NCI-H2196 (cell line): ENCODE data around the gene ARSG.
A peak's percentile ranks its signal among the peaks of the same experiment; 100 is the strongest.
"Not testable (repeated sequence)": the region's sequence is repeated elsewhere in the genome, so short reads cannot be mapped to it uniquely, and the experiment has no call there.

Experiments
- DNase-seq: peaks from one replicate; lab custom pipeline; 2025; ENCODE audit not compliant: unreplicated experiment; lab: John Stamatoyannopoulos, UW

ARSG gene

DNA sequence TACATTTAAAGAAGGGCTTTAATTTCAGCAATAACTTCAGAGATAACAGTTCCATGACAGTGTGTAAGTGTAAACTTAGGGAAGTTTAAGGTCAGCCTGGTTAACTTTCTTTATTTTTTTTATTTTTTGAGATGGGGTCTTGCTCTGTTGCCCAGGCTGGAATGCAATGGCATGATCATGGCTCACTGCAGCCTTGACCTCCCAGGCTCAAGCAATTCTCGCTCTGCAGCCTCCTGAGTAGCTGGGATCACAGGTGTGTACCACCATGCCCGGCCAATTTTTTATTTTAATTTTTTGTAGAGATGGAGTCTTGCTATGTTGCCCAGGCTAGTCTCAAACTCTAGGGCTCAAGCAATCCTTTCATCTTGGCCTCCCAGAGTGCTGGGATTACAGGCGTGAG is 15.0 kb upstream of the ARSG start:
- DNase-seq: not testable (repeated sequence)

- no peak for DNase-seq
These were observed 13.5 kb upstream of the ARSG start for GRCh38 chr17:68277807-68278206.

- not testable (repeated sequence) for DNase-seq
These were observed 9.3 kb upstream of the ARSG start for GRCh38 chr17:68281965-68282364.

- DNase-seq: no peak
These were observed 2.9 kb upstream of the ARSG start for GRCh38 chr17:68288375-68288774.

DNA sequence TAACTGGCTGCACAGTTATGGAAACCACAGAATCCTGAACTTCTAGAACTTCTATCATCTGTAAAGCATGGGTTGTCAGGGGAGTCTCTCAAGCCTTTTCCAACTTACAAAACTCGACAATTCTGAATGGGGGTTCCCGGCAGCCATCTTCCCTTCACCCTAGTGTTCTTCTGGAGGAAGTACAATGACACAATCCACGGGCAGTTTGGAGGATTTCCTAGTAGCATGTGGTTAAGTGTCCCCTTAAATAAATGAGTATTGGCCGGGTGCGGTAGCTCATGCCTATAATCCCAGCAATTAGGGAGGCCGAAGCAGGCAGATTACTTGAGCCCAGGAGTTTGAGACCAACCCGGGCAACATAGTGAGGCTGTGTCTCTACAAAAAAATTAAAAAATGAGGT is 2.5 kb upstream of the ARSG start:
- no peak for DNase-seq

- DNase-seq: no peak
These were observed 1.8 kb upstream of the ARSG start for GRCh38 chr17:68289473-68289872.

DNA sequence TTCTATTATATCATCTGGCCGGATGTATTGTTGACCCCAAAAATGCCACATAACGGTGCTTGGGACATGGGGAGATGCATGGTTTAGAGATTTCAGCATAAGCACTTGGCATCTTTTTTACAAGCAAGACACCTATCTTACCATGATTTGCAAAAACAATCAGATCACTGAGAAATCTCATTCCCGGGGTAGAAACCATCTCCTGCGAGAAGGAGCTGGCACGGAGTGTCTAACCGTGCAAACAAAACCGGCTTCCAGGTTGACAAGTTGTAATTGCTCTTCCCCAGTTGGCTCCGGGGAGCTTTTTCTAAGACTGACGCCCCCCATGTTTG is 1.4 kb upstream of the ARSG start:
- DNase-seq: no peak

GRCh38 chr17:68290268-68290954 is 884 bp upstream of the ARSG start:
- DNase-seq: no peak

- peak; percentile 65 for DNase-seq
These were observed 767 bp downstream of the ARSG start for GRCh38 chr17:68291836-68292688.

GRCh38 chr17:68292689-68293040 is 1.4 kb downstream of the ARSG start:
- DNase-seq: no peak

DNA sequence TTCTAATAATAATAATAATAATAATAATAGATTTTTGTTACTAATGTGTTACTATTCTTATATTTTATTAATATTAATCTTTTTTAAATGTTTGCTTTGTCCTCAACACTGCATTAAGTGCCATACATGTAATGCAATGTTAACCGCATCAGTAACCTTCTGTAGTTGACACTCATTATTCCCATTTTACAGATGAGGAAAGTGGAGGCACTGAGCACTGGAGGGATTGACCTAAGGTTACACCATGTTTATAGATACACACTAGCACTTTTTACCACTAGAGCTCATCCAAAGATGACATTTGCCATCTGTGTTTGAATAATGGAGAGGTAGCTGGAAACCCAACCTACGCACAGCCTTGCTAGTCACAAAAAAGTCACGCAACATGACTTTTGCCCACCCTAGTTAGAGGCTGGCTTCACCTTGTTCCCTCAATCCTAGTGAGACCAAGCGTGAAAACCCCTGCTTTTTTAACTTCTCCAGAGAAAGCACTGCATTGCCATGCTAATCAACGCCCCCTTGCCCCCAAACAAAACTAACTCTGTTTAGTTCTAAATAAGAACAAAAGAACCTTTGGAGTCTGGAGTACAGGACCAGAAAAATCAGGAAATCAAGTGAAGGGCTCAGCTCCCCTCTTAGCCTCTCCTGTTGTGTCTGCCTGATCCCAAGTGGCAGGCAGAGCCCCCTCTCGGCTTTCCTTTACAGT is 2.3 kb downstream of the ARSG start:
- no peak for DNase-seq

DNA sequence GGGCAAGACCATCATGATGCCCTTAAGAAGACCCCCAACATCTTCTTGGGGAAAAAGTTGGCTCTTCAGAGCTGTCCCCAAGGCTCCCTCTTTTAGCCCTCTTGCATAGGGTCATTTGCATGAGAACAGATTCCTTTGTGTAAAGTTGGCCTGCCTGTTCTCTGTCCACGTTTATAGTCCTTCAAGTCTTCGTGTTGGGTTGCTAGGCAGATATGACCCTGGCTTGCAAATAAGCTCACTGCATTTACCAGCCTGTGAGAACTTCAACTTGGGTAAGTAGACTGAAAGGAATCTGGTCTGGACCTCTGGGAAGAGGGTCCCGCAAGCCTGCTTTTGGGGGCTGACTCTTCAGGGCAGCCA is 2.9 kb downstream of the ARSG start:
- DNase-seq: no peak

- no peak for DNase-seq
These were observed 3.3 kb downstream of the ARSG start for GRCh38 chr17:68294617-68295016.

GRCh38 chr17:68295086-68295485 is 3.8 kb downstream of the ARSG start:
- DNase-seq: no peak

DNA sequence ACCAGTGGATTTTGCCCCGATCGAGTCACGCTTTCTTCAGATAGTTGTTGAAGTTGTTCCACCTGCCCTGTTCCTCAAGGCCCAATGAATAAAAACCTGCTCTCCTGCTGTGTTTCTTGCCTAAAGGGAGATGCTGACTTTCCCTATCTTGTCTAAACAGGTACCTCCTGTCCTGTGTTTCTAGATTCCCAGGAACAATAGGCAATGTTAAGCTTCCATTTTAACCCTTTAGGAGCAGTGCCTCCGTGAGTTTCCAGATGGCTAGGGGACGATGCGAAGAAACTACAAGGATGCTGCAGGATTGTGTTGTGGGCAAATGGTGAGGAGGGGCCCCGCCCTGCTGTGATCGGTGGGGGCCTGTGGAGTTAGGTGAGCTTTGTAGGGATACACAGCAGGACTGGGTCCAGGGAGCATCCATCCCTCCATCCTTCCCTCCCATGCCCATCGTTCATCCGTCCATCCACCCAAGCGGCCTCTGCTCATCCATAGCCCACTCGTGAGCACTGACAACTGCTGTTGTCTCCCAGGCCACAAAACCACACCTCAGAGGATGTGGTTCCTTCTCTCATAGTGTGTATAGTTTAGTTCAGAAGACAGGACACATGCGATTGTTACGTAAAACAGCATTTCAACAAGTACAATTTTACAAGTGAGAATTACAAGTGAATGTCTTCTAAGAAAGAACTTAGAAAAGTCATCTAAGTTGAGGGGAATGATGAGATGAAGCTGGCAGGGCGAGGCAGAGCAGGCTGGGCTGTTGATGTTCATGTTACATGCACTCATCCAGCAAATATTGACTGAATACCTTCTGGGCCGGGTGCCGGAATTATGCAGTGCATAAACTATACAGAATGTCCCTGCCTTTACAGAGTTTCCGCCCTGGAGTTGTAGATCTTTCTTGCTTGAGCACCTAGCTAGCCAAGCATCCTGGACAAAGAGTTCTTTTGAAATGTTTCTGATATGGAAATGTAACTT is 5.2 kb downstream of the ARSG start:
- DNase-seq: no peak

GRCh38 chr17:68297195-68297594 is 5.9 kb downstream of the ARSG start:
- no peak for DNase-seq

DNA sequence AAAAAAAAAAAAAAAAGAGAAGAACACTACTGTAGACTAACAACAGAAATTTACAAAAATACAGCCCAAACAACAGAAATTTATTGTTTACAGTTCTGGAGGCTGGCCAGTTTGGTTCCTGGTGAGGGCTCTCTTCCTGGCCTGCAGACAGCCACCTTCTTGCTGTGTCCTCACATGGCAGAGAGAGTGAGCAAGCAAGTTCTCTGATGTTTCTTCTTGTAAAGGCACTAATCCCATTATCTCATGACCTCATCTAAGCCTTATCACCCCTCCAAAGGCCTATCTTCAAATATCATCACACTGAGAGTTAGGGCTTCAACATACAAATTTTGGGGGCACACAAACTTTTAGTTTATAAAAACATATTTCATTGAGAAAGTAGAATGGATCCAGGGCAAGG is 7.3 kb downstream of the ARSG start:
- DNase-seq: no peak

GRCh38 chr17:68299817-68300216 is 8.5 kb downstream of the ARSG start:
- DNase-seq: no peak

DNA sequence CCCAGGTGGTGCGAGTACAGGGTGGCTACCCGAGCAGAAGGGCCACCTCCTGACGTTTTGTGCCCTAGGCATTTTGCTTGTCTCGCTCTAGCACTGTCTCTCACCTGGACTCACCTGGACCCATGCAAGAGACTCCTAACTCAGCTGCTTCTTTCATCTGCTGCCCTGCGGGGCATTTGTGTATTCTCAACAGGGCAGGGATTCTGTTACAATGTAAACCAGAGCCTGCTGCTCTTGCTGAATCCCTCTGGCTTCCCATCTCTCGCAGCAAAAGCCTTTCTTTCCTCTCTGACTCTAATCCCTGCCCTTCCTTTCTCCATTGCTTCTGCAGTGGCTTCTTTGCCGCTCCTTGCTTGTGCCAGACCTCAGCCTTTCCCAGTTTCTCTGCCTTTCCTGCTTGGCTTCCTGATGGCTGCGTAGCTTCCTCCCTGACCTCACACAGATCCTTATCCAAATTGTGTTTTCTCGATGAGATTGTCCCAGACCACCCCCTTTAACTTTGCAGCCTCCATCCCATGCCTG is 10.2 kb downstream of the ARSG start:
- DNase-seq: peak; percentile 79

- peak; percentile 42 for DNase-seq
These were observed 10.8 kb downstream of the ARSG start for GRCh38 chr17:68302066-68302564.

- no peak for DNase-seq
These were observed 11.4 kb downstream of the ARSG start for GRCh38 chr17:68302666-68303065.
